Left lung (tissue), 10 donors: ENCODE data around the gene PXDN. TPM values are rescaled to one million over a fixed set of nuclear protein-coding genes. Genes with fewer than 3 reads are reported as not detected.
A peak's percentile ranks its signal among the peaks of the same experiment; 100 is the strongest.
"Not testable (repeated sequence)": the region's sequence is repeated elsewhere in the genome, so short reads cannot be mapped to it uniquely, and the experiment has no call there.

Experiments used
- ATAC-seq: fragments of 200-7000 bp; cut with Tn5 transposase; one replicate; pipeline ENCODE4 v1.9.1; 2020; ENCODE audit warnings: moderate library complexity
- DNase-seq, 4 donors: peaks; one replicate each; pipeline ENCODE4 v3.0.0-alpha.2; 2013 to 2020
- H3K27ac ChIP-seq, 2 donors: fragments of 200-600 bp; sonication (generic) in 1 of 2; one replicate each; pipeline versions ENCODE4 v1.5.0 to v1.8.0; 2020 to 2021
- H3K27me3 ChIP-seq, 2 donors: fragments of 200-600 bp; sonication (generic) in 1 of 2; one replicate each; pipeline versions ENCODE4 v1.5.0 to v1.8.0; 2020 to 2021
- H3K36me3 ChIP-seq, 2 donors: fragments of 200-600 bp; sonication (generic) in 1 of 2; one replicate each; pipeline versions ENCODE4 v1.5.0 to v1.8.0; 2020 to 2021
- H3K4me1 ChIP-seq, 2 donors: fragments of 200-600 bp; one replicate each; pipeline ENCODE4 v1.8.0; 2021
- H3K4me3 ChIP-seq, 2 donors: fragments of 200-600 bp; sonication (generic) in 1 of 2; one replicate each; pipeline versions ENCODE4 v1.5.0 to v1.8.0; 2020 to 2021; ENCODE audit warnings: mild to moderate bottlenecking in 1 of 2
- H3K9me3 ChIP-seq, 2 donors: fragments of 200-600 bp; sonication (generic) in 1 of 2; one replicate each; pipeline versions ENCODE4 v1.5.0 to v1.8.0; 2020 to 2021
- CTCF ChIP-seq, 2 donors: fragments of 200-600 bp; sonication (generic) in 1 of 2; IDR thresholded peaks; one replicate each; pipeline versions ENCODE4 v1.5.0 to v1.8.0; 2021; ENCODE audit warnings: antibody characterized with exemption in 2 of 2
- intact Hi-C, 2 donors: fragments of 100-400 bp; cut with DNase I; formaldehyde crosslinking; loops; one replicate each; pipeline versions ENCODE4 v1.11.2 to v1.14.2; 2022
- polyA plus RNA-seq, 6 donors: library from polyadenylated mRNA; unstranded; fragments of 120-200 nt; gene quantifications; one replicate each; pipeline ENCODE4 v1.2.1, GENCODE V29; 2013; ENCODE audit not compliant: insufficient read length in 6 of 6
- total RNA-seq, 2 donors: library from RNA; stranded (reverse); fragmentation: NEBNext Ultra II Directional; extraction: Animal tissue kit (Norgen Biotek cat#: 25700); gene quantifications; one replicate each; pipeline ENCODE4 v1.2.1, GENCODE V29; 2021
- donor health status: DM: no; HTN: yes; CAD: no.
- donor health status: DM: no; HTN: no; CAD: no.

PXDN gene
- total and polyA plus RNA-seq, 8 donors: 44.8 to 215 (median 174) TPM

GRCh38 chr2:1769703-1770422 lies 25.5 kb upstream of the PXDN start:
- no peaks in the 10 kb centered on the region for H3K27me3 ChIP-seq
- peak; percentile 51 to 74 for TF ChIP-seq CTCF (IDR thresholded peaks at IDR 0.05)
- H3K4me3 ChIP-seq: no peak overlapping the region
- intact Hi-C loops: no loop called here
- H3K4me1 ChIP-seq: no peaks in the 10 kb centered on the region
- H3K36me3 ChIP-seq: no peaks in the 10 kb centered on the region
- ATAC-seq (peak; percentile 93), DNase-seq (peak in 2 of 4 donors; percentile 57 to 70)
- H3K27ac ChIP-seq: no peak overlapping the region
- no peaks in the 10 kb centered on the region for H3K9me3 ChIP-seq

GRCh38 chr2:1767939-1768691 lies 23.8 kb upstream of the PXDN start:
- Histone ChIP-seq H3K4me1 (no peaks in the 10 kb centered on the region), H3K9me3 (no peaks in the 10 kb centered on the region), H3K4me3 (no peak overlapping the region), H3K27ac (no peak overlapping the region), H3K36me3 (no peaks in the 10 kb centered on the region), H3K27me3 (no peaks in the 10 kb centered on the region)
- no peak for TF ChIP-seq CTCF (IDR thresholded peaks at IDR 0.05)
- intact Hi-C loops: no loop called here
- DNase-seq: no peak
- ATAC-seq: no peak

- H3K4me3 ChIP-seq: no peak overlapping the region
- H3K36me3 ChIP-seq: no peaks in the 10 kb centered on the region
- DNase-seq (no peak), ATAC-seq (no peak)
- no peaks in the 10 kb centered on the region for H3K9me3 ChIP-seq
- TF ChIP-seq CTCF (IDR thresholded peaks at IDR 0.05): no peak
- no peaks in the 10 kb centered on the region for H3K27me3 ChIP-seq
- no peak overlapping the region for H3K27ac ChIP-seq
- intact Hi-C loops: no loop called here
- no peaks in the 10 kb centered on the region for H3K4me1 ChIP-seq
These were observed 22.8 kb upstream of the PXDN start for GRCh38 chr2:1766851-1767811.

GRCh38 chr2:1766425-1766824 lies 22.1 kb upstream of the PXDN start:
- Histone ChIP-seq H3K4me1 (no peaks in the 10 kb centered on the region), H3K27ac (no peak overlapping the region), H3K36me3 (no peaks in the 10 kb centered on the region), H3K9me3 (no peaks in the 10 kb centered on the region), H3K4me3 (no peak overlapping the region), H3K27me3 (no peaks in the 10 kb centered on the region)
- ATAC-seq (no peak), DNase-seq (no peak)
- intact Hi-C loops: no loop called here
- no peak for TF ChIP-seq CTCF (IDR thresholded peaks at IDR 0.05)

GRCh38 chr2:1765201-1765600 lies 20.9 kb upstream of the PXDN start:
- ATAC-seq, H3K9me3 ChIP-seq, H3K4me3 ChIP-seq, DNase-seq, H3K4me1 ChIP-seq, H3K36me3 ChIP-seq, intact Hi-C loops, H3K27me3 ChIP-seq, H3K27ac ChIP-seq: not testable (repeated sequence)
